Epidermal melanocyte (primary cell): ENCODE results near the gene ETV7.

Experiments used
- DNase-seq: peaks from one replicate; pipeline ENCODE4 v3.0.0; 2011; ENCODE audit warnings: low spot score; ENCODE audit not compliant: insufficient read length

Gene ETV7

GRCh38 chr6:36324715-36325114 lies 62.8 kb downstream of the ETV7 start:
- DNase-seq: no peak

GRCh38 chr6:36324191-36324590 lies 63.3 kb downstream of the ETV7 start:
- DNase-seq: no peak

- no peak for DNase-seq
Measured at GRCh38 chr6:36323062-36323461, 64.4 kb downstream of the ETV7 start.

- DNase-seq: no peak
Measured at GRCh38 chr6:36322591-36322990, 64.9 kb downstream of the ETV7 start.

GRCh38 chr6:36320475-36320874 lies 67.0 kb downstream of the ETV7 start:
- no peak for DNase-seq

- DNase-seq: no peak
Measured at GRCh38 chr6:36319821-36320220, 67.6 kb downstream of the ETV7 start.

GRCh38 chr6:36319436-36319762 lies 68.1 kb downstream of the ETV7 start:
- DNase-seq: no peak

- no peak for DNase-seq
Measured at GRCh38 chr6:36318690-36319435, 68.6 kb downstream of the ETV7 start.

- DNase-seq: no peak
Measured at GRCh38 chr6:36317623-36318022, 69.8 kb downstream of the ETV7 start.
